Kidney (tissue), 14 donors: ENCODE data around the gene RNF208. TPM values are rescaled to one million over a fixed set of nuclear protein-coding genes. Genes with fewer than 3 reads are reported as not detected.

Experiments
- DNase-seq, 5 donors: peaks; one replicate each; pipeline ENCODE4 v3.0.0-alpha.2; 2013 to 2020
- FAIRE-seq: peaks from 2 replicates; lab custom pipeline; 2012; peaks lifted over from hg19 to GRCh38; lab: Jason Lieb, UNC
- H3K27ac ChIP-seq, 2 donors: one replicate each; pipeline ENCODE4 v1.7.0; 2013; ENCODE audit warnings: low read depth in 2 of 2, low read length in 2 of 2, inconsistent platforms in 1 of 2
- H3K27me3 ChIP-seq: one replicate; pipeline ENCODE4 v1.7.1; 2013; ENCODE audit warnings: low read length, inconsistent platforms; ENCODE audit not compliant: control insufficient read depth, insufficient read depth
- H3K36me3 ChIP-seq, 3 donors: one replicate each; pipeline versions ENCODE4 v1.7.0 to v1.7.1; 2013; ENCODE audit warnings: low read length in 3 of 3, control low read depth in 1 of 3, inconsistent platforms in 1 of 3; ENCODE audit not compliant: insufficient read depth in 3 of 3, control insufficient read depth in 2 of 3
- H3K4me1 ChIP-seq, 3 donors: one replicate each; pipeline versions ENCODE4 v1.7.0 to v1.7.1; 2013; ENCODE audit warnings: low read length in 3 of 3, inconsistent platforms in 1 of 3, low read depth in 1 of 3; ENCODE audit not compliant: control insufficient read depth in 2 of 3, insufficient read depth in 2 of 3
- H3K4me3 ChIP-seq, 3 donors: one replicate each; pipeline versions ENCODE4 v1.7.0 to v1.8.1; 2013; ENCODE audit warnings: low read length in 3 of 3, control low read depth in 1 of 3, inconsistent platforms in 1 of 3
- H3K9ac ChIP-seq, 3 donors: one replicate each; pipeline versions ENCODE4 v1.7.0 to v1.7.1; 2013; ENCODE audit warnings: low read length in 3 of 3, control low read depth in 1 of 3, inconsistent platforms in 1 of 3
- H3K9me3 ChIP-seq, 3 donors: one replicate each; pipeline versions ENCODE4 v1.7.0 to v1.7.1; 2013; ENCODE audit warnings: low read length in 3 of 3, control low read depth in 1 of 3, inconsistent platforms in 1 of 3; ENCODE audit not compliant: control insufficient read depth in 2 of 3, insufficient read depth in 1 of 3
- intact Hi-C: fragments of 100-400 bp; cut with DNase I; formaldehyde crosslinking; loops from one replicate; pipeline ENCODE4 v1.11.1; 2022
- polyA plus RNA-seq: library from polyadenylated mRNA; stranded (reverse); fragments of 350-450 nt; fragmentation: Illumina TruSeq; extraction: RNeasy Lipid Tissue Mini Kit (QIAGEN cat#74804); gene quantifications from one replicate; pipeline ENCODE4 v1.2.3, GENCODE V29; 2014; ENCODE audit warnings: low read depth, low replicate concordance; ENCODE audit not compliant: insufficient read depth
- total RNA-seq: library from RNA; stranded (reverse); fragmentation: NEBNext Ultra II Directional; extraction: Animal tissue kit (Norgen Biotek cat#: 25700); gene quantifications from one replicate; pipeline ENCODE4 v1.2.1, GENCODE V29; 2021
- TF ChIP-seq, protein P1 (sequence below): IDR thresholded peaks from 3 replicates; pipeline ENCODE4 v1.5.1; 2012; ENCODE audit warnings: mild to moderate bottlenecking, moderate library complexity, borderline replicate concordance; ENCODE audit not compliant: insufficient read depth; ENCODE audit errors: extremely low read depth
- donor health status: control.
- donor health status: control.
- donor health status: control.
- donor health status: control.
- donor health status: control.
- donor health status: DM: yes; HTN: yes; CAD: no.
- donor health status: Normal renal cell carcinoma (clear cell type).

Gene RNF208
- total and polyA plus RNA-seq, 2 donors from 2014 or later, result 7.0 to 22.8 TPM

DNA sequence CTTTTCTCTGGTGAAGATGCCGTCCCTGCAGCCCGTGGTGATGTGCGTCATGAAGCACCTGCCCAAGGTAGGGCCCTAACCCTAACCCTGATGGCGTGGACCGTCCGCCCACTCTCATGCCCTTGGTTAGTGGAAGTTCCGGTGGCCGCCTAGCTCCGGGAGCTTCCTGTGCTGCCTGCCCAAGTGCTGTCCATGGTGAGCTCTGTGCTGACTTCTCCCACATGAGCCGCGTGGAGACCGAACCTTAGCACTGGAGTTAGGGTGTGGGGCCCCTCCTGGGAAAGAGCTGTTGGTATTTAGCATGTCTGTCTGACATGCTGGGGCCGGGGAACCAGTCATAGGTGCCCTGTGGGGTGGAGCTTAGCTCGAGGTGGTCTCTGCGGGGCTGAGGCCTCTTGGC lies 34.3 kb upstream of the RNF208 start:
- no peak for FAIRE-seq

DNA sequence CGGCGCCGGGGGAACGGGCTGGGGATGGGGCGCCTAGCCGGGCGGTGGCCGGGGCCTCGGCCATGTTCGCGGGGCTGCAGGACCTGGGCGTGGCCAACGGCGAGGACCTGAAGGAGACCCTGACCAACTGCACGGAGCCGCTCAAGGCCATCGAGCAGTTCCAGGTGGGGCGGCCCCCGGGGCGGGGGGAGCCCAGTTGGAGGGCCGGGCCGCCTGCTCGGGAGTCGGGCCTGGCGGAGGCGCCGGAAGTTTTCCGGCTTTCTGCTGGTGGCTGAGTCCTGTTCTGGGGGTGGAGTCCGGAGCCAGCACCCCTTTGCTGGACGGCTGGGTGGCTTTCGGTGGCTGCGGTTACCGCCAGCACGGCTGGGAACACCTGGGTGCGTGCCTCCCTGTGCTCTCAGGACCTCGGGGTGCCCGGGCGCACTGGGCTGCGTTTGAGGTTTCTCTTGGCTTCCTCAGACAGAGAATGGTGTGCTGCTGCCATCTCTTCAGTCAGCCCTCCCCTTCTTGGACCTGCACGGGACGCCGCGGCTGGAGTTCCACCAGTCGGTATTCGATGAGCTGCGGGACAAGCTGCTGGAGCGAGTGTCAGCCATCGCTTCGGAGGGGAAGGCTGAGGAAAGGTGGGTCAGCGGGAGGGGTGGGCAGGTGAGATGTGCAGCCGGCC lies 33.5 kb upstream of the RNF208 start:
- intact Hi-C loops, result no loop called here
- Histone ChIP-seq H3K9ac (peak overlapping the region; percentile 57 to 82 (median 67)), H3K27ac (no peak overlapping the region), H3K4me3 (peak overlapping the region; percentile 73 to 90 (median 84)), H3K36me3 (peaks cover 0 to 10% (median 4%) of the 10 kb centered on the region in 3 donors), H3K9me3 (no peaks in the 10 kb centered on the region), H3K4me1 (peaks cover 0 to 22% (median 13%) of the 10 kb centered on the region in 3 donors), H3K27me3 (no peaks in the 10 kb centered on the region)
- no peak for FAIRE-seq
- TF ChIP-seq, protein P1, sequence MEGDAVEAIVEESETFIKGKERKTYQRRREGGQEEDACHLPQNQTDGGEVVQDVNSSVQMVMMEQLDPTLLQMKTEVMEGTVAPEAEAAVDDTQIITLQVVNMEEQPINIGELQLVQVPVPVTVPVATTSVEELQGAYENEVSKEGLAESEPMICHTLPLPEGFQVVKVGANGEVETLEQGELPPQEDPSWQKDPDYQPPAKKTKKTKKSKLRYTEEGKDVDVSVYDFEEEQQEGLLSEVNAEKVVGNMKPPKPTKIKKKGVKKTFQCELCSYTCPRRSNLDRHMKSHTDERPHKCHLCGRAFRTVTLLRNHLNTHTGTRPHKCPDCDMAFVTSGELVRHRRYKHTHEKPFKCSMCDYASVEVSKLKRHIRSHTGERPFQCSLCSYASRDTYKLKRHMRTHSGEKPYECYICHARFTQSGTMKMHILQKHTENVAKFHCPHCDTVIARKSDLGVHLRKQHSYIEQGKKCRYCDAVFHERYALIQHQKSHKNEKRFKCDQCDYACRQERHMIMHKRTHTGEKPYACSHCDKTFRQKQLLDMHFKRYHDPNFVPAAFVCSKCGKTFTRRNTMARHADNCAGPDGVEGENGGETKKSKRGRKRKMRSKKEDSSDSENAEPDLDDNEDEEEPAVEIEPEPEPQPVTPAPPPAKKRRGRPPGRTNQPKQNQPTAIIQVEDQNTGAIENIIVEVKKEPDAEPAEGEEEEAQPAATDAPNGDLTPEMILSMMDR, result no peak
- peak in 1 of 5 donors; percentile 66 for DNase-seq

More for the DNA sequence above, 34.3 kb upstream of the RNF208 start:
- Histone ChIP-seq H3K4me3 (peak overlapping the region; percentile 73 to 90 (median 84)), H3K36me3 (peaks cover 0 to 10% (median 4%) of the 10 kb centered on the region in 3 donors), H3K27me3 (no peaks in the 10 kb centered on the region), H3K27ac (no peak overlapping the region), H3K9ac (peak overlapping the region in 1 of 3 donors; percentile 67), H3K4me1 (peaks cover 0 to 22% (median 13%) of the 10 kb centered on the region in 3 donors), H3K9me3 (no peaks in the 10 kb centered on the region)
- intact Hi-C loops, result no loop called here
- TF ChIP-seq, protein P1, result no peak
- no peak for DNase-seq

DNA sequence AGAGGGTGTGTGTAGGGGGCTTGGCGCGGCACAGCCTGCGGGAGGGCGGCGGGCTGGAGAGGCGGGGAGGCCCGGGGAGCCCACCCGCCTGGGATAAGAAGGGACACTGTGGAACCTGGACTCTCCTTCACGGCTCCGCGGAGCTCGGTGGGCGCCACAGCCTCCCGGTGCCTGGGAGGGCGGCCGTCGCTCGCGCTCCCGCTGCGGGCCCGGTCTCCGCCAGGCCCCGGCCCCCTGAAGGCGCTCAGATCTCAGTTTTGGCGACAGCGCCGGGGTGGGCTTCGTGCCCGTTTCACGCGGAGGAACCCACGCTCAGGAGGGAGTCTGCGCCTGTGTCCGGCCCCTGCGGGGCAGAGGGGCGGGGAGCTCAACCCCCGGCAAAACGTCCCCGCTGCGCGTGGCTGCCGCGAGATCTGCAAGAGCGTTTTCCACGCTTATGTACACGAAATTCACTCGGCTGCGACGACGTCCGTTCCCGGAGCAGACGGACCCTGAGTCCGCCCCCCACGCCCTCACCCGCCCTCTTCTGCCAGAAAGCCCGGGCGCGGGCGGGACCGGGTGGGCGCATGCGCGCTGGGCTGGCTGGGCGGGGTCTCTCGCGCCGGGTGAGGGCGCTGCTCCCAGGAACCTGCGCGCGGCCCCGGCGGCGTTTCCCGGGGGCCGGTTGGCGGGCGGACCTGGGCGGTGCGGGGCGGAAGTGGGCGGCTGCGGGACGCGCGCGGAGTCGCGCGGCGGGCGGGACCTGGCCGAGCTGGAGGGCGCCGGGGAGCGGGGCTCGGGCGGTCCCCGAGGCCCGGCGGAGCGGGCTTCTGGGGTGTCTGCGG lies 32.8 kb upstream of the RNF208 start, which contains the start of gene NELFB:
Gene NELFB (plus strand): TSS at position 704 of the 824 bp plus-strand sequence.
- Histone ChIP-seq H3K27ac (peak within 1 kb of the TSS; percentile 53 to 63), H3K36me3 (peaks cover 0 to 10% (median 4%) of the 10 kb centered on the region in 3 donors), H3K9ac (peak within 1 kb of the TSS; percentile 57 to 82 (median 82)), H3K9me3 (no peaks in the 10 kb centered on the region), H3K4me3 (peak within 1 kb of the TSS; percentile 73 to 90 (median 84)), H3K4me1 (peaks cover 0 to 22% (median 13%) of the 10 kb centered on the region in 3 donors), H3K27me3 (no peaks in the 10 kb centered on the region)
- TF ChIP-seq, protein P1, result peak; percentile 8
- DNase-seq (peak; percentile 93 to 98 (median 96)), FAIRE-seq (no peak)
- intact Hi-C loops, result no loop called here
